ENCODE measurements around the gene ADPRHL1.
A peak's percentile ranks its signal among the peaks of the same experiment; 100 is the strongest.

Gene ADPRHL1

GRCh38 chr13:113364311-113364889, 88.9 kb downstream of the ADPRHL1 start:
- peaks cover 0 to 10% (median 0%) of the 10 kb centered on the region in 11 experiments; a peak in 3 of 22 replicates for H4K20me1 ChIP-seq
- peak overlapping the region in 6 of 10 experiments; percentile 28 to 60 (median 44); a peak in 7 of 20 replicates for H3K4me3 ChIP-seq
- peaks cover 35 to 55% (median 43%) of the 10 kb centered on the region in 11 experiments for H3K27me3 ChIP-seq
- H3K9me3 ChIP-seq (replicated peaks in 1 of 11) = no peaks in the 10 kb centered on the region
- H3K36me3 ChIP-seq = no peaks in the 10 kb centered on the region
- no peak for TF ChIP-seq Cebpa-rat (IDR thresholded peaks at IDR 0.05)
- peak overlapping the region in 8 of 11 experiments; percentile 0 to 67 (median 52); a peak in 10 of 22 replicates for H3K9ac ChIP-seq
- peak overlapping the region in 10 of 11 experiments; percentile 23 to 67 (median 56); a peak in 19 of 22 replicates for H3K4me2 ChIP-seq
- peaks cover 0 to 22% (median 16%) of the 10 kb centered on the region in 10 experiments; a peak in 16 of 20 replicates for H3K4me1 ChIP-seq
- peak overlapping the region in 5 of 11 experiments; percentile 20 to 42 (median 27); a peak in 6 of 22 replicates for H3K27ac ChIP-seq

GRCh38 chr13:113361406-113361805, 91.9 kb downstream of the ADPRHL1 start:
- Histone ChIP-seq H3K4me3 (no peak overlapping the region), H3K36me3 (no peaks in the 10 kb centered on the region), H3K4me1 (peaks cover 0 to 22% (median 16%) of the 10 kb centered on the region in 10 experiments; a peak in 16 of 20 replicates), H4K20me1 (peaks cover 0 to 10% (median 0%) of the 10 kb centered on the region in 11 experiments; a peak in 3 of 22 replicates), H3K27ac (no peak overlapping the region), H3K4me2 (peak overlapping the region in 1 of 11 experiments; percentile 21; a peak in 1 of 22 replicates), H3K9me3 (replicated peaks in 1 of 11) (no peaks in the 10 kb centered on the region), H3K27me3 (peaks cover 35 to 63% (median 43%) of the 10 kb centered on the region in 11 experiments), H3K9ac (no peak overlapping the region)
- no peak for TF ChIP-seq Cebpa-rat (IDR thresholded peaks at IDR 0.05)

DNA sequence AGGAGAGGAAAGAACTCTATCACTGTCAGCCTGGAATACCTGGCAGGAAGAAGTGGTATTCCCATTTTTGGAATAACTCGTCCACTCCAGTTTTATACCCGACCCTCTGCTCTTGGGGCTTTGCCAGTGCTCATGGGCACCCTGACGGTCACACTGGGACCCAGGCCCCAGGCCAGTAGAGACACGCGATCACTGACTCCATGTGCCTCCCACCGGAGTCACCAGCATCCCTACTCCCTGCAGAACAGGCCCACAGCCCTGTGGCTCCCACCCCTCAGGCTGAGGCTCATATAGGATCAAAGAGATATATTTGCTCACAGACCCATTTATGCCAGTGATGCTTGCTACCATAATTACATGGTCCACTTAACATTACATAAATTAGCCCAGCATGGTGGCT, 92.8 kb downstream of the ADPRHL1 start:
- no peak overlapping the region for H3K9ac ChIP-seq
- H3K9me3 ChIP-seq (replicated peaks in 1 of 11) = no peaks in the 10 kb centered on the region
- H3K4me2 ChIP-seq = no peak overlapping the region
- H3K36me3 ChIP-seq = no peaks in the 10 kb centered on the region
- peaks cover 0 to 10% (median 0%) of the 10 kb centered on the region in 11 experiments; a peak in 3 of 22 replicates for H4K20me1 ChIP-seq
- no peak for TF ChIP-seq Cebpa-rat (IDR thresholded peaks at IDR 0.05)
- H3K27me3 ChIP-seq = peaks cover 35 to 62% (median 43%) of the 10 kb centered on the region in 11 experiments
- no peak overlapping the region for H3K4me3 ChIP-seq
- H3K4me1 ChIP-seq = peaks cover 0 to 22% (median 16%) of the 10 kb centered on the region in 10 experiments; a peak in 16 of 20 replicates
- no peak overlapping the region for H3K27ac ChIP-seq

DNA sequence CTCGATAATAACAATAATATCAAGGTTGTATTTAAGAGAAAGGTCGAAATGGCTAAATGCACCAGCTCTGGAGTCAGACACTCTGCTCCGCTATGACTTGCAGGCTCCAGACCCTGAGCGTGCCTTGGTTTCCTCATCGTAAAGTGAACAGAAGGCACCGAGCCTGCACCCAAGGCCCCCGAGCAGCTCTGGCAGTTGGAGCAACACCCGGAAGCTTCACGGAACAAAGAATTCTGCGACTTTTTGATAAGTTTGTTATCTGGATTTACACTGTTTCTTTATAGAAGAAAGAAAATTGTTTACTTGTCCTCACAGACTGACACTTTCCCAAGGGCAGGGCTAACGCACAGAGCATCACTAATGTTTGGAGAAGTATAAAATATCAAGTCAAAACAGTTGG, 93.7 kb downstream of the ADPRHL1 start:
- H3K27me3 ChIP-seq = peaks cover 35 to 53% (median 42%) of the 10 kb centered on the region in 11 experiments
- no peak overlapping the region for H3K4me2 ChIP-seq
- H4K20me1 ChIP-seq = peaks cover 0 to 10% (median 0%) of the 10 kb centered on the region in 11 experiments; a peak in 3 of 22 replicates
- peaks cover 0 to 15% (median 12%) of the 10 kb centered on the region in 10 experiments; a peak in 15 of 20 replicates for H3K4me1 ChIP-seq
- H3K27ac ChIP-seq = no peak overlapping the region
- no peaks in the 10 kb centered on the region for H3K9me3 ChIP-seq (replicated peaks in 1 of 11)
- TF ChIP-seq Cebpa-rat (IDR thresholded peaks at IDR 0.05) = no peak
- no peak overlapping the region for H3K9ac ChIP-seq
- no peaks in the 10 kb centered on the region for H3K36me3 ChIP-seq
- H3K4me3 ChIP-seq = no peak overlapping the region

GRCh38 chr13:113358653-113359190, 94.6 kb downstream of the ADPRHL1 start:
- no peaks in the 10 kb centered on the region for H3K9me3 ChIP-seq (replicated peaks in 1 of 11)
- no peak overlapping the region for H3K27ac ChIP-seq
- no peak overlapping the region for H3K9ac ChIP-seq
- peaks cover 32 to 49% (median 40%) of the 10 kb centered on the region in 11 experiments for H3K27me3 ChIP-seq
- TF ChIP-seq Cebpa-rat (IDR thresholded peaks at IDR 0.05) = no peak
- no peak overlapping the region for H3K4me3 ChIP-seq
- H3K36me3 ChIP-seq = no peaks in the 10 kb centered on the region
- no peak overlapping the region for H3K4me2 ChIP-seq
- H4K20me1 ChIP-seq = peaks cover 0 to 10% (median 0%) of the 10 kb centered on the region in 11 experiments; a peak in 3 of 22 replicates
- H3K4me1 ChIP-seq = peaks cover 0 to 12% (median 9%) of the 10 kb centered on the region in 10 experiments; a peak in 15 of 20 replicates

- Histone ChIP-seq H3K4me2 (no peak overlapping the region), H3K9me3 (replicated peaks in 1 of 11) (no peaks in the 10 kb centered on the region), H4K20me1 (peaks cover 0 to 4% (median 0%) of the 10 kb centered on the region in 11 experiments; a peak in 3 of 22 replicates), H3K27ac (no peak overlapping the region), H3K4me1 (peaks cover 0 to 6% (median 0%) of the 10 kb centered on the region in 10 experiments; a peak in 3 of 20 replicates), H3K36me3 (no peaks in the 10 kb centered on the region), H3K4me3 (no peak overlapping the region), H3K27me3 (peaks cover 20 to 37% (median 28%) of the 10 kb centered on the region in 11 experiments), H3K9ac (no peak overlapping the region)
- TF ChIP-seq Cebpa-rat (IDR thresholded peaks at IDR 0.05) = no peak
These were observed 95.8 kb downstream of the ADPRHL1 start for GRCh38 chr13:113357529-113357928.

DNA sequence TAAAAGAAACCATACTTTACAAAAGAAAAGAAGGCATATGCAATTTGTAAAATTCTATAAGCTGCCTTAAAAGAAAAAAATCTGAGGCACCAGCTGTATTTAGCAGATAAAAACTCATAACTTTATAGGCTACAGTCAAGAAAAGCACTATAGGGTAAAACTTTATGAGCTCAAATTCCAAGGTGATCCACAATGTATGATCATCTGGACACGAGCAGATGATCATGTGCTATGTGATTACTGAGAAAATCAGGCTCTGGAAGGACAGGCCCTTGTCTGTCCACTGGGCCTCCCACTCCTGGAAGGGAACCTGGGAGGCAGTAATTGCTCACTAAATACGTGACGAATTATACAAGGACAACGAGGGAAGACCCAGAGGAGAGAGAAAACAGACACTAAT, 96.7 kb downstream of the ADPRHL1 start:
- Histone ChIP-seq H3K27ac (no peak overlapping the region), H3K27me3 (peaks cover 11 to 28% (median 18%) of the 10 kb centered on the region in 11 experiments), H3K4me1 (peaks cover 0 to 5% (median 0%) of the 10 kb centered on the region in 10 experiments; a peak in 2 of 20 replicates), H3K36me3 (no peaks in the 10 kb centered on the region), H3K4me3 (no peak overlapping the region), H3K9ac (no peak overlapping the region), H4K20me1 (no peaks in the 10 kb centered on the region), H3K4me2 (no peak overlapping the region), H3K9me3 (replicated peaks in 1 of 11) (no peaks in the 10 kb centered on the region)
- no peak for TF ChIP-seq Cebpa-rat (IDR thresholded peaks at IDR 0.05)

GRCh38 chr13:113355621-113356020, 97.7 kb downstream of the ADPRHL1 start:
- Histone ChIP-seq H3K9me3 (replicated peaks in 1 of 11) (no peaks in the 10 kb centered on the region), H3K4me2 (no peak overlapping the region), H3K36me3 (no peaks in the 10 kb centered on the region), H3K9ac (no peak overlapping the region), H4K20me1 (no peaks in the 10 kb centered on the region), H3K4me3 (no peak overlapping the region), H3K27ac (no peak overlapping the region), H3K4me1 (peaks cover 0 to 7% (median 0%) of the 10 kb centered on the region in 10 experiments; a peak in 3 of 20 replicates), H3K27me3 (peaks cover 3 to 18% (median 9%) of the 10 kb centered on the region in 11 experiments; a peak in 16 of 22 replicates)
- TF ChIP-seq Cebpa-rat (IDR thresholded peaks at IDR 0.05) = no peak

Data from BLaER1 treated with 17β-estradiol and CSF1 and Interleukin-3, amounts not matched to agents 10 nM and 100 nM (cell line).